Skin of body (tissue), 2 donors: Measurements from ENCODE around the gene CLASP1. TPM values are rescaled to one million over a fixed set of nuclear protein-coding genes. Genes with fewer than 3 reads are reported as not detected.

ENCODE experiments used
- DNase-seq: peaks from one replicate; lab custom pipeline; 2025; lab: John Stamatoyannopoulos, UW
- total RNA-seq: library from RNA; depleted of rRNA; stranded (reverse); fragments of >200 nt; gene quantifications from one replicate; pipeline ENCODE4 v1.2.3, GENCODE V29; 2014

Gene CLASP1
- total RNA-seq, 1 donor from 2014 or later = 68.2 TPM

DNA sequence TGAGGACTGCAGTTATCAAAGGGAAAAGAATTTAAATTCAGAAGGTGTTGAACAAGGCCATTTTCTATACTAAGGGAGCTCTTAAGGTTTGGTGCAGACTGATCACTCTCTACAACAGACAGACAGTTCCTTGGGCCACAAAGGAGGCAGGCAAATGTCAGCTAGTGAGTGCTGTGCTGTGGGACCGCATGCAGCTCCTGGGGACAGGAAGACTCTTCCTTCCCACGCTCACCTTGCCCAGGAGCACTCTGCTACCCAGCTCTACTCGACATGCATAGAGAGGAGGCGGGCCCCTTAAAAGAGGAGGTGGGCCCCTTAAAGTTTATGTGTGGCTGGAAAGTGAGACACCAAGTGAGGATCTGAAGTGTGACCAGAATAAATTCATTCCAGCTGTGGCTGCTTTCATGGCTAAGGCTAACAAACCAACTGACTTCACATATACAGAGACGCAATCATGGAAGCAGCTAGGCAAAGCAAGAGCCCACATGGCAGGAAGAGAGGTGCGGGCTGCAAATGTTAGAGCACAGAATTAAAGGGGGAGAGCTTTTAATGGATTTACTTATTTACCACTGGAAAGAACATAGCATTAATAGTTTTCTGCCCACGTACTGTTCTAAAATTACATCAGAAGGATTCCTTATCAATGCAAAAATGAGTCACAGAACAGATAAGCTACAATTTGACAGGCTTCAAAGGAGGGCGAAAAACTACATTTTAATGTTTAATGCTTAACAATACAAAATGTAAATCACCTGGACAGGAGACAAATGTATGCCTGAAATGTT, 220.0 kb downstream of the CLASP1 start:
- no peak for DNase-seq

DNA sequence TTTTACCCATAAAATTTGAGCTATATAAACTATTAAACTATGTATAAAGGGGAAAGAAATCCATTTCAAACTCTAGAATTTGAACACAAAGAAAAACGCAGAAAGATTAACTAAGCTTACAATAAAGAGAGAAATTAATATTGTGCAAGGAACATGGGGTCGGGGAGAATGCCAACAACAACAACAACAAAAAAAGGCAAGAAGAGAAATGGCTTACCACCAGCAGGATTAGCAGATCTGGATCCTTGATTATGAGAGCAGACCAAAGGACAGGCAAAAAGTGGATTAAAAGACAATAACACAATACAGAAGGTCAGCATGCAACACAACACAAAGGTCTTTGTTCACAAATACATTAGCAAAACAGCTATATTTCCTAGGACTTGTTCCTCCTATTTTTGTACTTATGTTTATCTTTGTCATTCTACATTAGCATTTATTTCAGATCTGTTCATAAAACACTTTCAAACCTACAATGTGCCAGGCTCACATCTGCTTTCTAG, 222.0 kb downstream of the CLASP1 start:
- no peak for DNase-seq

DNA sequence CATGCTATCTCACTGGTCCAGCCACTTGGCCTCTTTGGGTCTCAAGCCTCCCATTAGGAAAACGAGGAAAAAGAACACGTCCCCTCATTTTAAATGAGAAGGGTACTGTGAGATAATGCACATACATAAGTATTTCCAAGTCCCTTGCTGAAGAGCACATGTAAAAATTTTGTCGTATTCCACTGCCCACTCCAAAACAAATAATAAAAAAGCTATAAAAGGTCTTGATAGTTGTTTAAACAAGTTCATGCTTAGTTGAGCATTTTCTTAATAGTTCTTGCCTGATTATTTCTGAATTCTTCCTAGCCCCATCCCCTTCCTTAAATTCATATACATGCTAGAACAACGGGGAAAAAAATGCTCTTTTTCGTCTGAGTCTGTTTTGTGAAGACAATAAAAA, 228.8 kb downstream of the CLASP1 start:
- DNase-seq = no peak

DNA sequence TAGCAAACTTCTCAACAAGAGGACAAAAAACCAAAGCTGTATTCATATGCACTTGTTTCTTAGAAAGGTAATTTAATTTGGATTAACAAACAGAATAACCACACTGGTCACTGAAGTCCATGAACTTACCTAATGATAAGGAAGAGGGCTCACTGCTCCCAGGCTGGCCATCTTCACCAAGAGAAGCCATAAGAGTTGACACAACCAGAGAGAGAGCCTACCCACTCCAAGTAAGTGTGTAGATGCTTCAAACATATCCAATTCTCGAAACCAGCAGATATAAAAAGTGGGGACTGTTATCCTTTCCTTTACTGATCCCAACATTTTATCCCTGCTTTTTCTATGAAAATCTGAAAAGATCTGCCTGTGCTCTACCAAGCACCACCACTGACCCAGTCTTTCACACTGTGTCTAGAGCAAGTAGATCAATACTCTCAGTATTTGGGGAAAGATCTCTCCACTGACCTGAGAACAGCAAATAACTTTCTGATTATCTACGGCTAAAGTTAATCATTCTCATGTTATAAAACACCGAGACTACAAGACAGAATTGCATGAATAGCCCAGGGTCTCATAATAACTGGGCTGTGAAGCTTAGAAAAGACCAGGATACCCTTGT, 230.1 kb downstream of the CLASP1 start:
- DNase-seq = no peak

DNA sequence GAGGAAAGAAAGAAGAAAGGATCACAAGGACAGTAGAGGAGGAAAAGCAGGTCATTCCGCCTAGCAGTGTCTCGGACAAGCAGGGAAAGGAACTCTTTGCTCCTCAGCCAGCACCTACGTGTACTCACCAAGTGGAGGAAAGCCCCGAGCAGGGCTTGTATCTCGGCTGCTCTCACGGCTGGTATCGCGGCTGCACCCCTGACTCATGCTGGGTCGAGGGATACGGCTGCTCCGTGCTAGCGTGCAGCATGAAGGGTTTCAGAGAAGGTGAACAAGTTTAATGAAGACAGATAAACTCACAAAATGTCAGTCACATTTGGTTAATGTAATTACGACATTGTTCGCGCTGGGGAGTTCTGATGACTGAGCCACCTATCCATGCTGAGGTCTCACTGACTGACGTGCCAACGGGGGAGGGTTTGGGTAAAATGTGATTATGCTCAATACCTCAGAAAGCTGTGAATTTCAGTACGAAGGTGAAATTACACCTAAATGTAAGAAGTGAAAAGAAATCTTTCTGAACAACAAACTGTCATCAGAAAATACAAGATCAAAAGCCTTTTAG, 230.7 kb downstream of the CLASP1 start:
- DNase-seq = no peak

DNA sequence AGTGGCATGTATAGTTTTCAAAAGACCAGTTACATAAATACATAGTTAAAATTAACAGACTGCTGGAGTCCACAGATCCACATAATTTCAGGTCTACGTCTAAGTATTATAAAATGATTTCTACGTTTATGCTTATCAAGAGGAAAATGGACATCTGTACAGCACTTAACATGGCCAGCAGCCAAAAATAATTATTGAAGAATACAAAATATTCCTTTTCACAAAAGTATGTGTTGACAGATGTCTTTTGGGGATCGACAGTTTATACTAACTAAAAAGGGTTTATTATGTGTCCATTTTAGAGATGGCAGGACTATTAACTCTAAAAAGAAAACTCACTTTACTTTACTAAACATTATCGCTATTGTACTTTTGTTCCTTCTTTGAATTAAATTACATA, 231.4 kb downstream of the CLASP1 start:
- no peak for DNase-seq

DNA sequence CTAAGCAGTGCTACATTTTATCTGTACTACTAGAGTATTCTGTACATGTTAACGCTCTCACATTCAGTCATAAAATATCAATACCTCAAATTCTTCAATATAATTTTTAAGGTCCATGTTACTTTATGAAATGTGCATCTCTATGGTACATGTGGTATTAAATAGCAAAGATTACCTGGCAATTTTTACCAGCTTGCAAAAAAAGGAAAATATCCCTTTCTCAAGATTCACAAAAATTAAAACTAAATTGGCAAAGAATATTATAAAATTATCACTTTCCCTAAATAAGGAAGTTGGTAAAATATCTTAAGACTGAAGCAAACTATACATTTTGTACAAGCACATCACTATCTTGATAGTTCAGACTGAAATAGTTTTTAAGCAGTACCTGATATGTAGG, 233.5 kb downstream of the CLASP1 start:
- DNase-seq = no peak

DNA sequence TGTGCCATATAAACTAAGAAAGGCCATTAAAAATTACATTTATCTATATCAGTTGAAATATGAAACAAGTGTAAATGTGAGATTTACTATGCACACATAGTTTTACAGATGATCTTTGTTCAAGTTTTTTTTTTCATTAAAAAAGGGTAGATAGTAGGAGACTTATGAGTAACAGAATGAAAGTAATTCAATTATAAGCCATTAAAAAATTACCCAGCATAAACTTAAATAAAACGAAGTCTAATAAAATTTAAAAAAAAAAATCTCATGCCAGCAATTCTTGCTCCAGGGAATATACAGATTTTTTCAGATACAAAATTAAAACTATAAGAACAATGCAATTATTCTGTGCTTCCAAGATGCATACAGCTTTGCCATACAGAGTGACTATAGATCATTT, 236.9 kb downstream of the CLASP1 start:
- DNase-seq = no peak

DNA sequence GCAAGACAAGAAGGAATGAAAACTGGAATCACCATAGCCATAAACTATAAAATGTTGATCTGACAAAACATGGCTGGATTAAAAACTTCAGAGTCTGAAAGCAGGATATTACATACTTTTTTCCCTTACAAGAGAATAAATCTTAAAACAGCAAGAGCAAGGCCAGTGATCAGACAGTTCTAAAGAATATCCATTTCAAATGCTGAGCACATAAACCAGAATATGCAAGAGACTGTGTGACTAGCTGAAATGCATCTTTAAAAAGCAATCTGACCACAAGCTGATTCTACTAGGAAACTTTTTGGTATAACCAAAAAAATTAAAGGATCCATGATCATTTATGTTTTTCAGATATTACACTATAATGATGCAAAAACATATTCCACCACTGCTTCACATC, 239.3 kb downstream of the CLASP1 start:
- no peak for DNase-seq

DNA sequence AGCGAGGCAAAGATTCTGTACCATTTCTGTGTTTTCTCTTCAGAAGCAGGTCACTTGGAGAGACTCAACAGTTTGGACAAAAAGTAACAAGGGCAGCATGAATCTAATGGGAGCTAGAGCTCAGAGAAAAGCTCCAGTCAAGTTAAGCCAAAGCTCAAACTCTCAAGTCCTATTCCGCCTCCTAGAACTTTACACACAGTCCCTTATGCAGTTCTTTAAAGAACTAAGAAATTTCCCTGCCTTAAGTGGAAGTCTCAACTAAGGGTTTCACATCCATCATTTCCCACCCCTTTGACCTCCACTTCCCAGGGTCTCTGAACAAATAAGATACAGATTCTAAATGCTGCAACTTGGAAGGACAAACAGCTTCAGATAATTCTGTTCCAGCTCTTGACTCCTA, 239.9 kb downstream of the CLASP1 start:
- DNase-seq = no peak

DNA sequence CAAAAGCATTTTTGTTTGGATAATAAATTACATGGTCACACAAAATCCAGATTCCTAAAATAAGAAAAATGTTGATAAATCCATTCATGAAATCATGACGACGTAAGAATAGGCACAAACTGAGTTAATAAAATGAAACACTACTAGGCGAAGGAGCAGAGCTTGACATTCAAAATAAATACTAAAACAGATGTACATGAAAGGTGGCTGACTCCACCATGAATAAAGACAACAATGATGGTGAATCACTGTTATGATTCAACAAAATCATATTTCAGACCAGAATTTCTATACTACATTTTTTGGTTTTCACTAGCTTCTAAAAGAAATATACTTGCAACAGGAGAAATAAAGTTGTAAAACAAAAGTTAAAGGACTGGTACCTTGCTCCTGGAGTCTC, 240.6 kb downstream of the CLASP1 start:
- DNase-seq = no peak

DNA sequence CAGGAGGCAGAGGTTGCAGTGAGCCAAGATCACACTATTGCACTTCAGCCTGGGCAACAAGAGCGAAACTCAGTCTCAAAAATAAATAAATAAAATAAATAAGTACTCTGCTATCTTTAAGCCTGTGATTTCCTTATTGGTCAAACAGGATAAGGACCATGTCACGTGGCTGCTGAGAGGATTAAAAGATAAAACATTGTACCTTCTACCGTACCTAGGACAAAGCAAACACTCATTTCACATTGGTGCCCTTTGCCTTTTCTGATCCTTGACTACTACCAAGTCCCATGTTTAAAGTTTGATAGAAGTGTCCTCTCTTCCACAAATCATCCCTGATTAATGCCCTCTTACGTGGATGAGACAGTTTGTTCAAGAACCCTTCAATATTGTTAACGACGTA, 244.0 kb downstream of the CLASP1 start:
- no peak for DNase-seq

DNA sequence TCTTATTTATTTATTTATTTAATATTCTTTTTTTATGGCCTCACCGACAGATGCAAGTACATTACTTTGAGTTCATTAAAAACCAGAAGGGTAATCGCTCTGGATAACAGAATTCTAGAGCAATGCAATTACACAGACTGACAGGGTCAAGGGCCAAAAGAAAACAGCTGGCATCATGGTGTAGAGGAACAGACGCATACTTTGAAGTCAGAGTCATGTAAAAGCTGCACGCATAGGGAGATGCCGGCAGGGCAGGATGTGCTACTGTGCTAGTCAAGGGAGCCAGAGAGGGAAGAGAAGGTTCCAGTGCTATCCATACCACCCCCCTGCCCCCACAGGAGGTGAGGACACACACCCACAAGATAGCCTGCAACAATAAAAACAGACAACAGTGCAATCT, 249.1 kb downstream of the CLASP1 start:
- no peak for DNase-seq

DNA sequence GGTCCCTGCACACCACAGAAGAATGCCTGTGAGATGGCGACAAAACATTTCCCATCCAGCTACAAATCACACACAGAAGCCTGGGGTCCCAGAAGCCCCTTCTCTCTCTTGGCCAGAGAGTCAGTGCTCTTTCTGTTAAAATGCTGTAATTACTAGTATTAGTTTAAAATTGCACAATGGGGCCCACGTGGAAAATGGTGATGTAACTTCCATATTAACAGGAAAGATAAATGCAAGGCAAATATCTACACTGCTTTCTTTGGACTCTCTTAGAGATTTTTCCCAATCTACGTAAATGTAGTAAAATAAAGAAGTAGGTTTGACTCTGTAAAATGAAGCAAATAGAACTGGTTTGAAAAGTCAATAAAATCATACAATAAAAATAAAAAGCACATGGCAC, 250.4 kb downstream of the CLASP1 start:
- DNase-seq = no peak

DNA sequence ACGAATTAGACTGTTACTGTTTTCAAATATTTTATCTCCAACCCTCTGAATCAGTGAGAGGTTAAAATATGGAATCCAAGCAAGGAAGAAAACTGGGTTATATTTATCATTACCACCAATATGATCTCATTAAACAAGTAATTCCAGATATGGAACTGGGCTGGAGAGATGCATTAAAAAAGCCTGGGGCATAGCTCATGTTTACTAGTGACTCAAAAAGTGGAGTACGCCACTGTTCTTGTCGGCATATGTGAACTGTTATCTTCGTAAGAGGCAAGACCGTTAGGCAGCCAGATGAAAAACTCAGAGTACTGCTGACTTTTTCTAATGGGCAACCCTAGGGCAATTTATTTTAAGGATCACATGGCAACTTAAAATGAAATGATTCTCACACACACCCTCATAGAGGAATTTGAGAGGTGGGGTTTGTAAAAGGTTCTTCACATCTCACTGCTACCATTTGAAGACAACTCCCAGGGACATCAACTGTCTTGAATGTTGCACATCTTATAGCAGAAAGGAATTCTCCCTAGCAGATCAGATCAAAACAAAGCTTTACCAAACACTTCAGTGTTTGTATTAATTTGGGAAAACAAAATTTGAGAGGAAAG, 259.1 kb downstream of the CLASP1 start:
- DNase-seq = no peak

DNA sequence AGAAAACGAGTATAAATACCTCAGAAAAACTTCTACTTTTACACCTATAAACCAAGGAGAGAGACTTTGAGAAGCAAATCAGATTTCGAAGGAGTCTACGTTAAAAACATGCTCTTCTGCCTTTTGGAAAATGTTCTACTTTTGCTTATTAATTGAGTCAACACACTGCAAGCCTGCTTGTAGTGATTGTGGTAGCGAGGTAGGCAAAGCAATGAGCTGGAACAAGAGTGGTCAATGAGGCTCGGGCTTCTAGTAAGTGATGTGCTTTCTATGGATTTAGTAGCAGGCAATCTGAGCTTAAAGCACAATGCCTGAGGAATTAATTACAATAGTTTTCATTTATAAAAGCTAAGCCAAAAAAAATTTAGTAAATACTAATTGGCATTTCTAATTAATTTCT, 260.9 kb downstream of the CLASP1 start:
- no peak for DNase-seq

DNA sequence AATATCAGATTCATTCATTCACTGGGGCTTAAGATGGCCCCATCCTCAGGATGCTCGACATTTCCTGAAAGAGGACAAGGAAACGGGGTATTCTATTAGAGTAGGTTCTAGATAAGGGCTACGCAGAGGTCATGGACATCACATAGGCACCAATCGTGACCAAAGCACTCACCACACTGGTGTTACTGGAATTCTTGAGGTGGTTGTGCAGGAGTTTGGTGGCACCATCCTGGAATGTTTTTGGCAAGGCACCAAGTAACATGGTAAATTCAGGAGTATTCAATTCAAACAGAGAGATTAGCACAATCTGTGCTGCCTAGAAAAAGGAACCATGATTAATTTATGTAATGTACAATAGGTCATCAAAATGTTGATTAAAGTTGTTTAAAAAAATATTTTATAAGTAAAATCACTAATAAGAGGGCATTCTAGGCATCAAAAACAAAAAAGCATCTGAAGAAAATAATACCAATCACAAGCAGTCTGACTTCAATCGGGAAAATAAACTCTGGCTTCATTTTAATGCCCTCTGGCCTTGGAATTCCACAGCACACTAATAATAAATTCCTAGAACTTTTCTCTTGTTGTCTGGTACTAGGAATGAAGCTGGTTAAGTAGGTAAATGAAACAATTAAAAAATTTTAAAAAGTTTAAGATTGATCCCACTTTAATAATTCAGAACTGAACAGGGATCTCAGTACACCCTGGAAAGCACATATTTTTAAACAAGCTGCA, 261.5 kb downstream of the CLASP1 start:
- no peak for DNase-seq

DNA sequence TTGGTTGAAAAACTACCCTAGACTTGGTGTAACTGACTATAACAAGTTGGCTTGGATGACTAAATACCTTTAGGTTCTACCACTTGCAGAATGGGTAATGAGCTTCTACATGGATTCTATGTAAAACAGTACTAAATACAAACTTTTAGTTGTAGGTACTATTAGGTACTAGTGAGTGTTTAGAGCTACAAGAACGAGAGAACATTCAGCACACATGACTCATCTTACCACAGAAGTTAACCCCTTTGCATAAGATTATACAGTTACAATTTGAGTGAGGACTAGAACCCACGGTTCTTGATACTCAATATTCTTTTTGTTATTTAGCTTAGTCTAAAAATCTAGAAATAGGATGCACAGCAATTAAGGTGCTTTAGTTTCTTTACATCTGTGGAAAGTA, 262.6 kb downstream of the CLASP1 start:
- no peak for DNase-seq

DNA sequence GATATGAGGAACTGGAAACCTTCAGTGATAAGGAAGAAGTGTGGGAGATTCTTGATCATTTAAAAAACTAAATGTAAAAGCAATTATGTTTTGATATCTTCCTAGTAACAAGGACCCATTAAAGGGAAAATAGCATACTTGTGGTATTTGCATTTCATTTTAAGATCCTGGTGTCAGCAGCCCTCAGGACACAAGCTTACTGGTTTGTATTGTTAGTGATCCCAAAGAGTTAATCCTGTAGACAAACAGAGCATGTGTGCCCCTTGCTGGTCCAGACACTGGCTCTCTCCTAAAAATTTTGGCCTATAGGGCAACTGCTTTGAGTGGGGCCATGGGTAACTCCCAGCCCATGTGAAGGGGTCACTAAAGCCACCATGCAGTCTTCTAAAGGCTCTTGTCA, 263.2 kb downstream of the CLASP1 start:
- DNase-seq = no peak

DNA sequence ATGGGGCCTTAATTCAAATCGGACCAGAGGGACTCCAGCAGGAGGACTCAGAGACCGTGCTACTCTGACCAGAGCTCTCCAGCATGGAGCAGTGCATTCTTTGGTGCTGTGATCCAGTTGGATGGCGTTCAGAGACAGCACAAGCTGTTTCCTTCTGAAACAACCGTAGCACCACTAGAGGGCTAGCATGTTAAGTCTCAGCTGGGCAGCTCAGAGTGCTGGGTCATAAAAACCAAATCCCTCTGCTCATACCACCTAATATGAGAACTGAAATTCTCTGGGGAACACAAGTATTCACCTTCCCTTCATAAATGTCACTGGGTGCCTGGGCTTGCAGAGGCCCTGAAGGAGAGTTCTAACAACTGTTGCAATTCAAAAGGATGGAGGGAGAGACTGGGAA, 266.5 kb downstream of the CLASP1 start:
- DNase-seq = no peak

DNA sequence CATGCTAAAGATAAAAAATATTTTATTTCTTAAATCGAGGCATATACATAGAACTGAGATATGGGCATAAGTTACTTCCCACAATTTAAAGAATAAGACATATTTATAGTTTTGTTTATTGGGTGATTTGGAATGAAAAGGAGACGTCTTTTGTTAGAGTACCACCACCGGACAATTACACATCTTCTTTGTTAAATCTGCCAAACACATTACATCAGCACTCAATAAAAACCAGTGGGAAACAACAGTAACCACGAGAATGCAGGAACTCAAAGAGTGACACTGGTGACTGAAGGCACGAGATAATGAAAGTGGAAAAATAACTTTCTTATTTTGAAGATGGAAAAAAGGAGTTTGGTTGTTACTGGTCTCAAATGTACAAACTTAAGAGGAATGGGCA, 271.6 kb downstream of the CLASP1 start:
- no peak for DNase-seq
